Limb (tissue), 2 donors: Measurements from ENCODE around the gene MRPS26.
"Not testable (repeated sequence)": the region's sequence is repeated elsewhere in the genome, so short reads cannot be mapped to it uniquely, and the experiment has no call there.

ENCODE experiments used
- DNase-seq, 2 donors: peaks; one replicate each; pipeline ENCODE4 v3.0.0-alpha.2; 2016; ENCODE audit errors: extremely low spot score in 2 of 2

MRPS26 gene

DNA sequence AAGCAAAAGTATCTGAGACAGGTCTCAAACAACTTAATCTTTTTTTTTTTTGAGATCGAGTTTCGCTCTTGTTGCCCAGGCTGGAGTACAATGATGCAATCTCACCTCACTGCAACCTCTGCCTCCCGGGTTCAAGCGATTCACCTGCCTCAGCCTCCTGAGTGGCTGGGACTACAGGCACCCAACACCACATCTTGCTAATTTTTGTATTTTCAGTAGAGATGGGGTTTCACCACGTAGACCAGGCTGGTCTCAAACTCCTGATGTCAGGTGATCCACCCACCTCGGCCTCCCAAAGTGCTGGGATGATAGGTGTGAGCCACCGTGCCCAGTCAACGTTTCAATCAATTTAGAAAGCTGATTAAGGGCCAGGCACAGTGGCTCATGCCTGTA, 27.4 kb downstream of the MRPS26 start:
- DNase-seq: not testable (repeated sequence)

DNA sequence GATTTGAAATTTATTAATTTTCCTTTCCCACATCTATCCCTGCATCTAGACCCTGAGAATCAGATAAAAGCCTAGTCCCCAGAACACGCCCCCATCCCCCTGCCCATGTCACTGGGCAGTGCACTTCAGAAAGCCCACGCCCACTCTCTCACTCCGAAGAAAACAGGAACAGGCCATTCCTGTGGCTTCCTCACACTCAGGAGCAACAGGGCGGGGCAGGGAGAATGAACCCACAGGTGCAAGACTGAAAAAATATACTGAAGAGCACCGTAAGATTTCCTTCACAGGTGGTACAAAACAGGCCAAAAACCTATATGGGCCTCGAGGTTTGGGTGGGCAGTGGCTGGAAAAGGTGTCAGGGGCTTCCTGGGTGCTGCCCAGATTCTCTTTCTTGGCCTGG, 29.0 kb downstream of the MRPS26 start:
- no peak for DNase-seq

DNA sequence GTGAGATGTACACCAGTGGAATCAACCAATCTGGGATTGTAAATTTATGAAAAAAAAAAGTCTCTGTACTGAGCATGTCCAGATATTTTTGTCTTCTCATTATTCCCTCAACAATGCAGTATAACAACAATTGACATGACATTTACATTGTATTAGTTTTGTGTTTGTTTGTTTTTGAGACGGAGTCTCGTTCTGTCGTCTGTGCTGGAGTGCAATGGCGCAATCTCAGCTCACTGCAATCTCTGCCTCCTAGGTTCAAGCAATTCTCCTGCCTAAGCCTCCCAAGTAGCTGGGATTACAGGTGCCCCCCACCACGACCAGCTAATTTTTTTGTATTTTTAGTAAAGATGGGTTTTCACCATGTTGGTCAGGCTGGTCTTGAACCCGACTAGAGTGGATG, 29.5 kb downstream of the MRPS26 start:
- not testable (repeated sequence) for DNase-seq

DNA sequence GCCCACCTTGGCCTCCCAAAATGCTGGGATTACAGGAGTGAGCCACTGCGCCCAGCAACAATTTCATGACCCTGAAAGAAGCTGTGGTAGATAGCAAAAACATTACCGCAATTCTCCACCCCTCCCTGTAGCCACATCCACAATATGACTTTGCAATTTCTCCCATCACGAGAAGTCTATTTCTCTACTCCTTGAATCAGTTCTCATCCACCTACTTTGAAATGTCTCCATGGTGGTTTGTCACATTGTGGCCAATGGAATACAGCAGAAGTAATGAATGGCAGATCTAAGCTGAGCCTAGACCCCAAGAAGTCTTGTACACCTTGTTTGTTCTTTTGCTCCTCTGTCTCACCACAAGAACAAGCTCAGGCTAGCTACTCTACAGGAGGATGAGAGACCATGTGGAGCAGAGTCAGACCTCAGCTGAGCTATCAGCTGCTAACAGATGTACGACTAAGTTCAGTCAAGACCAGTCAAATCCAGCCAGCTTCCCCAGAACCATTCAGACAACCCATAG, 31.8 kb downstream of the MRPS26 start:
- no peak for DNase-seq

DNA sequence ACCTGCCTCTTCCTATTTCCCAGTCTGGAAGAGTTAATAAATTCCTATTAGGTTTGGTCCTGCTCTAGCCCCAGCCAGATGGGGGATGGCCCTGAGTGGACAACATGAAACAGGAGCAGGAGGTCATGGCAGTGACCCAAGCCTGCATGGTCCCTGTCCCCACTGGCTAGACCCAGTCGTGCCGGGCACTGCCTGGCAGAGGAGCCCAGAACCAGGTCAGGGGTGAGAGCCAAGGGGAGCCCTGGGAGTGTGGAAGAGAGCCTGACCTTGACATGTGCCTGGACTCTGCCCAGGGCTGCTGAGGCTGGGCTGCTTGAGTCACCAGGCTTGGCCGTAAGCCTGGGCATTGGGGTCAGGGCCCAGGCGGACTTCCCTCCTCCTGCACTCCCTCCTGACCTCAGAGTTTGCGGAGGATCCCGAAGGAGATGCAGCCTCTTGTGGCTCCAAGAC, 35.1 kb downstream of the MRPS26 start:
- no peak for DNase-seq

DNA sequence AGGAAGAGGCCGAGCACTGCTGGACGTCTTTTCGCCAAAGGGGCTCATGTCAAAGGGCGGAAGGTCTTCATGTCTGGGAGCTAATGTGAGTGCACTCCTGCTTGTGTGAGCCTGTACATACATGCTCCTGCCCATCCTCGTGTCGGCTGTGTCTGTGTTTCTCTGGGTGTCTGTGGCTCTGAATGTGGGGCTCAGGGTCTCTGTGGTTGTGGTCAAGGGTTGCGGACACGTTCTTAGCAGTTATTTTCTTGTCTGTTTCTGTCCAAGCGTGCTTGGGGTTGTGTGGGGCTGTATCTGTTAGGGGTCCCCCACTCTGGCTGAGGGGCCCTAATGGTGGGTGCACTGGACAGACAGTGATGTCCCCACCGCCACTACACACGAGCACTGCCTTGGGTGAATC, 35.8 kb downstream of the MRPS26 start:
- no peak for DNase-seq

DNA sequence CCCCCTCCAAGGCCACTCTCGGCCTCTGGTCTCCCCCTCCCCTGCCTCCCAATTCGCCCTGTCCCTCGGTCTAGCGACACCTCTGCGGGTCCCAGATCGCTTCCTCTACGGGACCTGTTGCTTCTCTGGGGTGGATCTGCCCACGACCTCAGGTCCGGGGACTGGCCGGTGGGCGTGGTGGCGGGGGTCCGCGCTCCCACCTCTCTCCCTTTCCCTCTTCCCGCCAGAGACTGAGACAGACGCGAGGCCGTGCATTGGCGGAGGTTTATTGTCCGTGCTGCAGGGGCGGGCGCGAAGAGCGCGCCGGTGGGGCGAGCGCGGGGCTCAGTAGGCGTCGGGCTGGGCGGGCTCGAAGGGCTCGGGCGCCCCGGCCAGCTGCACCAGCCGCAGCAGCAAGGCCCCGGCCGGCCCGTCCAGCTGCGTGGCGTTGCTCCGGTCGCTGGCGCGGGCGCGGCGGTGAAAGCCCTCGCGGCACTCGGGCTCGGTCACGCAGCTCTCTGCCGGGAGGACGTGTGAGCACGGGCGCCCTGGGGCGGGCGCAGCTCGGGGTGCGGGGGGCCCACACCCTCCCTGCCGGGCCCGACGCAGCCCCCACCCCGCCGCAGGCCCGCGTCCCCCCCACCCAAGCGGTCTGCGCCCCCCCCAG, 36.6 kb downstream of the MRPS26 start:
- DNase-seq: no peak

DNA sequence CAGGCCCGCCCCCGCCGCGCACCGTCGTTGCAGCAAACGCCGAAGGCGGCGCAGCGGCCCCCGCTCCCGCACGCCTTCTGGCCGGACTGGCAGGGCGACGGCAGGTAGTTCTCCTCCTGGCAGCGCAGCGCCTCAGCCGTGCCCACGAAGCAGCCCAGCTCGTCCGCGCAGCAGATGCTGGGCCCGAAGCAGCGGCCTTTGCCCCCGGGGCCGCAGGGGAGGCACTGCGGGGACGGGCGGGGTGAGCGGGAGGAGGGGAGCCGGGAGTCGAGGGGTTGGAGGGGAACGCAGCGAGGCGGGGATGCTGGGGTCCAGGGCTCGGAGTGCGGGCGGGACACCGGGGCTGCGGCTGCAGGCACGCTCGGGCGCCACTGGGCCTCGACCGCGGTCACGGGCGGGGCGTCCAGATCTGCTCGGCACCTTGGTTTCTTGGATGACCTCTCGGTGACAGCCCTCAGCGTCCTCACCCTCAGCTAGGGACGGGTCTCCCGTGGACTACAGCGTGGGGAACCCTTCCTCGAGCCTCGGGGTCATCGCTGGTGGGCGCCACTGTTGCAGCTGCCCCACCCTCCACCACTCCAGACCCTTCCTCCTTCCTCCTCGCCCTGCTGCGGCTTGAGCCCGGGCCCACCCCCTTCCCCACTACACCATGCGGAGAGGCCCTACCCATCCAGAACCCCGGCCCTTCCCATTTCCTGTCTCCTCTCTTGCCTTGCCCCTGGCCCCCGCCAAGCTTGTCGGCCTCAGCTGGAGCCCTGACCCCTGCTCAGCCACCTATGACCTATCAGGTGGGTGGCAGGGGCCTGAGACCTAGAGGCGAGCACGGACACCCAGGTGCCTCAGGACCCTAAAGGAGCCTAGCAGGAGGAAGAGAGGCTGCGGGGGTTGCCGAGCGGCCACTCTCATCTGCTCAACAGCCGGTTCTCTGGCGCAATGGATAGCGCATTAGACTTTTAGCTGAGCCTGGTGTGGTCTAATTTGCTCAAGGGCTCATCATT, 37.4 kb downstream of the MRPS26 start:
- no peak for DNase-seq

DNA sequence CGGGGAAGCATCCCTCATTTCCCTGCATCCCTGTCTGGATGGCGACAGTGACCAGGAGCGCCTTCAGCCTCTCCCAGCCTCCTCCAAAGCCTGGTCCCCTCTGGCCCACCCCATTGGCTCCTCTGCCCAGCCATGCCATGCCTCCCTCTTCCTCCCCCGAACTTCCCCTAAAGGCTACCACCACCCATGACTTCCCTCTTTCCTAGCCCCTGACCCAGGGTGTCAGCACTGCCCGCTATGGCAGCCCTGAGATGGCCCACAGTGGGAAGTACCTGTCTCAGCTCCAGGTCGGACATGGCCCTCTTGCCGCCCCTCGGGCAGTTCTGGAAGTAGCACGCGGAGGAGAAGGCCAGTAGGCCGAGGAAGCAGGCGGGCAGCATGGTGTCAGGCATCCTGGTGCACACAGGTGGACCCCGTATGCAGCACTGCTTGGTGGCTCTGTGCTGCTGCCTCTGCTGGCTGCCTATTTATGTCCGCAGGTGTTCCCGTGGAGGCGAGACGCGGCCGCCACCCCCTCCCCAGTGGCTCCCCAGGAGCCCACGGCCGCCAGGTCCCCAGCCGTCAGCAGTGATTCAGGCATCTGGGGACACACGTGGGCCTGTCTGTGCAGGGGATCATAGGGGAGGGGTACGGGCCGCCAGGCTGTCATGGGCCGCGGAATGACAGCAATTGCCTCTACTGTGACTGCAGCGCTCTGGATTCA, 38.6 kb downstream of the MRPS26 start, which contains the start of gene AVP:
Gene AVP, minus strand, starts transcription at position 442 of the 703 bp plus-strand sequence. Its CDS starts 50 bp downstream, at position 392.
- no peak for DNase-seq

DNA sequence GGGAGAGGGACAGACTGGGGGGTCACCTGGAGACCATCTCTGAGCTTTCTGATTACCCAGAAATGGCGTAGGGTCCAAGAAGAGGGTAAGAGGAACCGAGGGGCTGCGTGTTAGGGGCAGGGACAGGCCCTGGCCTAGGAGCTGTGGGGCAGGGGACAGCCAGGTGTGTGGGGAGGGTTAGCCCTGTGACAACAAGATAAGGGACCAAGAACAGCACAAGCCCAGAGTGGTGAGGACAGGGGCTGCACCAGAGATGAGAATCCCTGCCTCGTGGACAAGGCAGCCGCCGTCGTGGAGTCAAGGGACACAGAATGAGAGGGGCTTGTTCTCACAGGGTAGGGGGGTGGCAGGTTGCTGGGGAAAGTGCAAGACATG, 39.1 kb downstream of the MRPS26 start:
- no peak for DNase-seq

DNA sequence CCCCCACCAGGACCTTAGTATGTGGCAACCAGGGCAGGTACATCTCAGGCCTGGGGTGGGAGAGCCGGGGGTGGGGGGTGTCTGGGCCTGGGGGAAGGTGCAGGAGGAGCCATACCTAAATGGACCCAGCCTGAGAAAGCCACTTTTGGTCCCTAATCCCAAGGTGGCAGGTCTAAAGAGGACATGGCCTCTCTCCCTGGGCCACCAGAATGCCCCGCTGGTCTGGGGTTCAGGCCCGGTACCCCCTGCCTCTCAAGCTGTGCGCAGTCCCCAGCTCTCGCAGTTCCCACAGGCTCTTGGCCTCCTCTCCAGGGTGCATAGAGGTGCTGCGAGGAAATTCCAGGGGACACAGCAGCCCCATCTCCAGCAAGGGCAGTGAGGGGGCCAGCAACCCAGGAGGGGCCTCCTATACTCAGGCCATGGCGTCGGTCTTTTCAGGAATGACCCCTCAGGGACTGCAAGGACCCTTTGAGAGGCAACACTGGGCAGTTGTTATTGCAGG, 39.8 kb downstream of the MRPS26 start:
- no peak for DNase-seq

DNA sequence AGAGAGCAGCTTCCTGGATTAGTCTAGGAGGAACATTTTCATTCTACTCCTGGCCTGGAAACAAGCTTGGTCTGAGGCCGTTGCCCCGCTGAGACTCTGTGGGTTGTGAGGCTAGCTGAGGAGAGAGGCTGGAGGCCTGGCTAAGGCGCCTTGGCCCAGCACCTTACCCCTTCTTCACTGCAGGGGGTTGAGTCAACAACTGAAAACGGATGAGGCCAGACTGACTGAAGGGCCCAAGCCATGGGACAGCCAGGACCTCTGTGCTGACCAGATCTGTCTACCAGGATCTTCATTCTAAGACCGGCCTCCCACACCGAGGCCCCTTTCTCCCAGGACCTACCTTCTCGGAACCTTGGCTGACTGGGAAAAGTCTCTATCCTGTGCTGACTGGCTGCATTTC, 42.2 kb downstream of the MRPS26 start:
- no peak for DNase-seq

DNA sequence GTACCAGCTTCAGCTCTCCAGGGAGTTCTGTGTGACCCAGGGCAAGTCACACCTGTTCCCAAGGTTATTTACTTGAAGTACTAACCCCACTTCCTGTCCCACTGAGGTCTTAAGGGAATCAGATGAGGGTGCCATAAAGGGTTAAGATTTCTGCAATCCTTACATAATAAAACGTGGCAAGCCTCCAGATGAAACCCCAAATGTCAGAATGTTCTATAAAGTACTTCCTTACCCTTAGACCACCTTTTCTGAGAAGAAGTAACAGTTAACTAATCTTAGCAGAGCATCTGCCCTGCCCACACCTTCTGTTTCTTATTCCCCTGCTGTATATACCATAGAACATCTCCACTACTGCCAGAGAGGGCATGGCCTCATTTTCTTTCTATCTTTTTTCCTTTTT, 44.7 kb downstream of the MRPS26 start:
- no peak for DNase-seq

DNA sequence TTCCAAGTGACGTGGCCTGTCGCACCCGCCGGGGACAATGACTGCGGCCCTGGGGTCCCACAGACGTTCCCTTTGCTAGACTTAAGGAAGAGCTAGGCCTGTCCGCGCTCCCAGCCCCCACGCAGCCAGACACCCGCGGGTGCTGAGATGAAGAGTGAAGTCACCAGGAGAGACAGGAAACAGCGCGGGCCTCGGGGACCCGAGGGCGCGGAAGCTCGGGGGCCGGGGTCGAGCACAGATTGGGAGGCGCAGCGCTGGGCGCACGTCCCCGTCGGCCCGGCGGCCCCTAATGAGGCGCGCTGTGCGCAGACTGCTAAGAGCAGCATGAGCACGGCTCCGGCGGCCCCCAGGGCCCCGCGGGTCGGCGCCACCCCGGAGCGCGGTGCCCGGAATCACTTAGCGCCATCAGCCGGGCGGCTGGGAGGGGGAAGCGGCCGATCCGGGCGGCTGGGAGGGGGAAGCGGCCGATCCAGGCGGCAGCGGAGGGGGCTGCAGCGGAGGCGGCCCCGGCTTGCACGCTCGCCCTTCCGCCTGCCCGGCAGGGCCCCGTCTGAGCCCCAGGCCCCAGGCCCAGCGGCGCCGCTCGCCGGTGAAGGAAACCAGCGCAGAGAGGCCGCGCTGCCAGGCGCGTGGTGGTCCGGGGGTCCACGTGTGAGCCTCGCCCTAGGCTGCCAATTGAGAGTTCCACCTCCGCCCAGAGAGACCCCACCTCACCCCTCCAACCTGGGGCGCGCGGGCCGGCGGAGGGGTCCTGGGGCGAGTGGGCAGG, 46.9 kb downstream of the MRPS26 start:
- DNase-seq: no peak

DNA sequence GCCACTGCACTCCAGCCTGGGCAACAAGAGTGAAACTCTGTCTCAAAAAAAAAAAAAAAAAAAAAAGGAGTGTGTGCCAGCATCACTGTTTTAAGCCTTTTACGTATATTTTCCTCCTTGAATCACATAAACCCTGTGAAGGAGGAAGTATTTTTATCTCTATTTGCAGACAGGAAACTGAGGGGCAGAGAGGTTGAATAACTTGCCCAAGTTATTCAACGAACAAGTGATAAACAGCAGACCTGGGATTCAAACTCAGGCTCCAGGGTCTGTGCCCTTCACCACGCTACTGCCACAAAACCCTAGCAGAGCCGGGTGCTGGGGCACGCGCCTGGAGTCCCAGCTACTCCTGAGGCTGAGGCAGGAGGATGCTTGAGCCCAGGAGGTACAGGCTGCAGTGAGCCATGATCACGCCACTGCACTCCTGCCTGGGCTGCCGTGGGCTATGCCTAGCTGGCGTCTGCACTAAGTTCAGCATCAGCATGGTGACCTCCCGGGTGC, 48.1 kb downstream of the MRPS26 start:
- no peak for DNase-seq

DNA sequence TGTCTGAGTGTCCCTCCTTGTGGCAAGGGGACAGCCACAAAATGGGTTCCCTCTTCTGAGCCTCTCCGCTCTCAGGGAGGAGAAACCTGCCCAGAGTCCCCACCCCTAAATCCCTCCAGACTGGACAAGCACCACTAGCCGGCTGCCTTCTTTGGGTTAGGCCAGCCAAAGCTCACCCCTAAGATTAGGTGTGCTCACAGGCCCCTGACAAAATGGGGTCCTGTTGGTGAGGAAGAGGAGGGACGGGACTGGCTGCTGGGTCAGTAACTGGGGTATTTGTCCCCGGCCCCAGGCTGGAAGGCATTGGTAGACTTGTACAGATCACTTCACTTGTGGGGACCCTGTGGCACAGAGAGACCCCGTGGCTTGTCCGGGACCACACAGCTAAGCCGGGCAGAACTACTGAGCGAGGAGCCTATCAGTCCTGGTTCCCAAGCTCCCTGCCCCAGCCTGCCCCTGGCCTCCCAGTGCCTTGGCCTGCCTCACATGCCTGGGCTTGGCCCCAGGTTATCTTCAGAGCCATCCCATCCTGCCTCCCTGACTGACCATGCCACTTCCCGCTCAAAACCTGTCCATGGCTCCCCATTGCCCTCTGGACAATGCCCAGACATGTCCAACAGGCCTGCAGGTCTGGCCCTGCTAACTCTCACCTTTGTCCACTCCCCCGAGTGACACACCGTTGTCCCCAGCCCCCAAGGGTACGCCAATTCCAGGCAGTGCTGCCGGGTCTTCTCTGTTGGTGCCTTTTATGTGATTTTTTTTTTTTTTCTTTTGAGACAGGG, 49.2 kb downstream of the MRPS26 start:
- no peak for DNase-seq
